Right renal cortex interstitium (tissue), 3 donors: ENCODE results near the gene PIP5KL1. TPM values are rescaled to one million over a fixed set of nuclear protein-coding genes. Genes with fewer than 3 reads are reported as not detected.
A peak's percentile ranks its signal among the peaks of the same experiment; 100 is the strongest.

Experiments
- DNase-seq, 3 donors: peaks; one replicate each; pipeline ENCODE4 v3.0.0-alpha.2; 2013; ENCODE audit warnings: low read depth in 3 of 3, low spot score in 2 of 3
- polyA plus RNA-seq, 3 donors: library from polyadenylated mRNA; unstranded; fragments of 120-200 nt; gene quantifications; one replicate each; pipeline ENCODE4 v1.2.1, GENCODE V29; 2013; ENCODE audit not compliant: insufficient read length in 3 of 3

Gene PIP5KL1
- polyA plus RNA-seq, 3 donors = 1.1 to 1.6 (median 1.1) TPM

DNA sequence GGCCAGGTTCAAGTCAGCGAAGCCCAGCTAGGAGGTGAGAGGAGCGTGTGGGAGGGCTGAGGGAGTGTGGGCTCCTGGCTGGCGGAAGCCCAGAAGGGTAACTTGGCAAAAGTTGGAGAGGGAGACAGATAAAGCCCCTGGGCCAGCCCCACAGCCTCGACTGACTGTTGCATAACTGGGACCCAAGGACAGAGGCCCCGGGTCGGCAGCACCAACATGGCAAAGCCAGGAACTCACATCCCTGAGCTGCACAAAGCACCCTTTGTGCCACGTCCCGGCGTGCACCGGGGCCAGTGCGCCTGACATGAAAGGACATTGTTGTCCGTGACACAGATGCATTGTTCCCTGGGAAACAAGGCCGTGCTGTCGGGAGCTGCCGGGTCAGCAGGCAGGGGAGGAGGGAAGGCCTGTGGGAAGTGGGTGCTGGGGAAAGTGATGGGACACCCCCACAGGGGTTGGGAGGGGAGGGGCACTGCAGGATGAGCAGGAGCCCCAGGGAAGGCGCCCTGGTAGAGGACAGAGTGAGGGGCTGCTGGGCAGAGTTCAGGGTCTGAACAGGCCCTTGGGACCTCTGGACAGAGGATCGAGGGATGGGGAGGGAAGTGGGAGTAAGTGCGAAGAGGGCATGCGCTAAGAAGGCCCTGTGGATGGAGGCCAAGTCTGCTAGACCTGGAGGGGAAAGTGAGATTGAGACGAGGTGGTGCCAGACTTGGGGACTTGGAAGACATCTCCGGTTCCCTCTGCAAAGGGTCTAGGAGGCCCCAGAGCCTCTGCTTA lies 20.1 kb upstream of the PIP5KL1 start:
- no peak for DNase-seq

DNA sequence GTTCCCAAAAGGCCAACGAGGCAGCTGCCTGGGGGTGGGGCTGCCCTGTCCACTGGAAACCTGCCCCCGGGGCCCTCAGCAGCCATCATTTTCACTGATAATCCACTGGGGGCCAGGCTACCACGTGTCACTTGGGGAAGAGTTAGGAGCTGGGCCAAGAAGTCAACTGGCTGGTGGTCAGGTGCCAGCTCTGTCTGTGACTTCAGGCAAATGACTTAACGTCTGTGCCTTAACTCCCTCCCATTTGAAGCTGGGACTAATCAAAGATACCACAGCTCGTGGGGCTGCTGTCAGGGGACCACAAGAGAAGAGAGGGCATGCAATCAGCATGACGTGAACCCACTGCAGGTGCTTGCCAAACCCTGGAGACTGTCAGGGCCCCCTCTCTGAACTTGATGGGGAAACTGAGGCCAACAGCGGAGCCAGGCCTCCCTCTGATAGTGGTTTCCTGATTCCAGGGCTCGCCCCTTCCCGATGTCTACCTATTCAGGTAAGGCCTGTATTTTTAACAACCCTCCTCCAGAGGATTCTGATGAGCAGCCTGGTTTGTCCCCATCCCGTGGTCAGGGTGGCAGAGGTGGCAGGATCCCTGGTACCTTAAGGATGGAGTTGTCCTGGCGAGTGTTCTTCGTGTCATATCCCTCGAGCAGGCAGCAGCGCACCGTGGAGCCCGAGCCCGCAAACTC lies 19.4 kb upstream of the PIP5KL1 start:
- no peak for DNase-seq

DNA sequence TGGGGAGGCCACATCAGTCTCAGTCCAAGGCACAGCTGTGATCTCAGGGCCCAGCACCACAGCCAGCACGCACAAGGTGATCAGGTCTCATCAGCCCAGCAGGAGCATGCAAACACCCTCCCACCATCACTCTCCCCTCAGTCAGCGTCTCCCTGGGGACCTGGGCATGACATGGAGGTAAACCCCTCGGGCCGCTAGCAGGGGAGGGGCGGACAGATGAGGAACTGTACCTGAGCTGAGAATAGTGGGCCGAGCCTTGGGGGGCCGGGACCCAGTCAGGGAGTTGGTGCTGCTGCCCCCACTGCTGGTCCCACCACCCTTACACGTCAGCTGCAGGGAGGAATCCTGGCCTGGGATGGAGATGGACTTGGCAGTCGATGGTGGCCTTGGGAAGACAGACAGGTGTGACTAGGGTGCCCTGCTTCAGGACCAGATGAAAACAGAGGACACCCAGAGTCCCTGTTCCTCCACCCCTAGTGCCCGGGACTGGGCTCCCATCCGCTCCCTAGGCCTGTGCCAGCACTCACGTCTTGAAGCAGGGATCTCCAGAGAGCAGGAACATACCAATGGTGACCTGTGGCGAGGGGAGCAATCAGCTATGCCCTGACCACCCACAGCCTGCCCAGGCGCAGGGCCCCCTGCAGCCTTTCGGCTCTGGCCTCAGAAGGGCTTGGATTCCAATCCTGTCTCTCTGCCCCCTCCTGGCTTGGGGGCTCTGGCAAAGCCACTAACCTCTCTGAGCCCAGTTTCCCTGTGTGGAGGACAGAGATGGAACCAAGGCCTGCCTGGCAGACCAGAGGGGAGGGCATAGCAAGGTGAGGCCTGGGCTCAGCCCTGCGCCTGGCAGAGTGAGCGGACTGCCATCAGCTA lies 17.5 kb upstream of the PIP5KL1 start:
- no peak for DNase-seq

DNA sequence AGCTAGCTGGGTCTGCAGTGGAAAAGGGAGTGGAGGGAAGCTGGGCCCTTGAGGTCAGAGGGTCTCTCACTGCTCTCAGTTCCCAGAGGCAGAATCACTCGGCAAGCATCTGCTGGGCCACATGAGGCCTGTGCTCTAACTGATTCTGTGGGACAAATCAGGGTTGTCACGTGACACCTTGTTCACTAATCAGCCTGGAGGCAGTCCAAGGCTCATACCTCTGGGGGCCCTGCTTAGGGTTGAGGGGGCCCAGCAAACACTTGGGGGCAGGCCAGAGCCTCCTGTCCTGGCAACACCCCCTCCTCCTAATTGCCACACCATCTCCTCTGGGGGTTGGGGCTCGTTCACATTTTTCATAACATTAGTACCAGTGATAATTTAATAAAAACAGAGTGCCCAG lies 16.2 kb upstream of the PIP5KL1 start:
- no peak for DNase-seq

DNA sequence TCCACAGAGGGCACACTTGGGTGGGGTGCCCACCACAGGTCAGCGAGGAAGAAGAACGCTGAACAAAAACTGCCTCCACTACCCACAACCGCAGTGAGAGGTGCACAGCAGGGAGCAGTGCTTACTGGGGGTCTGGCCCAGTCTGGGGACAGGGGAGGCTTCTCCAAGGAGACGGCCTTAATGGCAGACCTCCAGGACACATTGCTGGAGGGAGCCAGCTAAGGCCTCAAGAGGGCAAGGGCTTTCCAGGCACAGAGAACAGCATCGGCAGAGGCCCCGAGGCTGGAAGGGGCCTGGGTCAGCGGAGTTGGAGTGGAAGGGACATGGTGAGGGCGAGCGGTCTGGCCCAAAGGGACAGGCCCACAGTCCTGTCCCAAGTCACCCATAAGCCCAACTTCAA lies 15.4 kb upstream of the PIP5KL1 start:
- no peak for DNase-seq

DNA sequence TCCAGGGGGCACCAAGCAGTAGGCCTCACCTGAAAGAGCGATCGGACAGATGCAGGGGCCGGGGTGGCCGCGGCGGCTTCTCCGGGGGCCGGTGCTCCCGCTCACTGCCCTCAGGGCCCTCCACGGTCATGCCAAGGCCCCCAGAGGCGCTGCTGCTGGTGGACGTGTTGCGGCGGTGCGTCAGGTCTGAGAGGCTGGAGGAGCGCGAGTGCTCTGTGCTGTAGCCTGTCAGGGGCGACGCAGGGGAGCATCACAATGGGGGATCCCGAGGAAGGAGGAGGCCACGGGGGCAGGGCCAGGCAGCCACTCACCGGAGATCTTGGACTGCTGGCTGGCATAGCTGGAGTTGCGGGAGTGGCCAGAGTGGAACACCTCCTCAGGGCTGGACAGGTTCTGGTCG lies 14.8 kb upstream of the PIP5KL1 start:
- no peak for DNase-seq

DNA sequence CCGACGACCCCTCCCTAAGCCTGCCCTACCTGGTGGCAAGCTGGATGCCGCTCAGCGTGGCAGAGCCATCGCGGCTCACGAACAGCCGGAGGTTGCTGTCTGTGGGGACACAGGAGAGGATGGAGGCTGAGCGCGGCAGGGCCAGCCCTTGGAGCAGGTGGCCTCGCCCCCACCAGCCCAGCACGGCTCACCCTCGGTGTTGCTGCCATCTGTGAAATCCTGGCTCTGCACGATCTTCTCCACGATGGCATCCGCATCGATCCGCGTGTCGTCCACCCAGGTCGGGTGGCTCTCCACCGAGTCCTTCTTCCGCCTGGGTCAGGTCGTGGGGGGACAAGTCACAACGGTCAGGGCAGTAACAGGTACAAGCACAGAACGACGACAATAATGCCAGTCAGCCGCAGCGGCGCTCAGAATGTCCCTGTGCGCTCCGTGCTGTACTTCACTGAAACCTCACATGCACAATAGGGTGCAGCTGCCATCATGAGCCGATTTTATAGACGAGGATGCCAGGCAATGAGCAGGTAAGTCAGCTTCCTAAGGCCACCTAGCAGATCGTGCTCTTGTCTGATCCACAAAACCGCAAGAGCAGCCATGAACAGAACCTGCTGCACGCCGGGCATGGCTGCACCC lies 14.1 kb upstream of the PIP5KL1 start:
- no peak for DNase-seq

DNA sequence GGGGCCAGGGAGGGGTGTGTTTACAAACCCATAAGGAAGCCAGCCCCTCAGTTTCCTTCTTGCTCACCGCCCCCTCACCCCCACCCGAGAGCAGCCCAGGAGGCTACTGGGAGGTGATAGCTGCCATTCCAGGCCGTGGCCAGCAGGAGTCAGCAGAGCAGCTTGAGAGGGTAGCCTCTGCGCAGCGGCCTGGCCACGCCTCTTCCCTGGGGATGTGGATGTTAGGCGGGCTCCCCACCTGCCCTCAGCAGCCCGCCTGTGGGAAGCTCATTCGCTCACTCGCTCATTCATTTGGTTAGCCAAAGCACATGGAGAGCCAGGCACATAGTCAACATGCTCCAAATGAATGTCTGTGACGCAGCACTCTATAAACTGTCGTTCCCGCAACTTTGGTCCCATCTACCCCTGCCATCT lies 13.2 kb upstream of the PIP5KL1 start:
- DNase-seq = no peak

DNA sequence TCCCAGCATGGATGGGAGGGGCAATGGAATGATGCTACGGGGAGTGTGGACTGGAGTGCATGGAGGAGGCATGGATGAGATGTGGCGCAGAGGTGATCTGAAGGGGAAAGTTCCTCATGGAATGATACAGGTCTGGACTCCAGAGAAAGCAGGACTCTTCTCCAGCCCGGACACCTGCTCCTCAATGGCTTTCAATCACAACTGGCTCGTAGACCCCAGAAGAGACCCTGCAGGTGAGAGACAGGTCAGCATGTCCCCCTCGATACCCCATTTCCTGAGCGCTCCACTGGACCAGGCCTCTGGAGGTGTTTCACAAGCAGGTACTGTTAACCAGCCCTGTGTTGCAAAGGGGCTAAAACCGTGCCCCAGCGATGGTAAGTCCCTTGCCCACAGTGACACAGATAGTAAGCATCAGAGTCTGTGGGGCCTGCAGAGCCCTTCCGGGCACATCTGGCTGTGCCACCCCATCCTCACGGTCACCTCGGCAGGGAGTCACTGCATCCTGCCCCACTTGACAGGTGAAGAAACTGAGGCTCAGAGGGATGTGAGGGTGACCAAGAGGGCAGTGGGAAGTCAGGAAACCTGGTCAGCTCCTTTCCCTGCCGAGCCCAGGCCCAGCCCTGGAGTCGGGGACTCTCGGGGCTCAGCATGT lies 12.6 kb upstream of the PIP5KL1 start:
- no peak for DNase-seq

DNA sequence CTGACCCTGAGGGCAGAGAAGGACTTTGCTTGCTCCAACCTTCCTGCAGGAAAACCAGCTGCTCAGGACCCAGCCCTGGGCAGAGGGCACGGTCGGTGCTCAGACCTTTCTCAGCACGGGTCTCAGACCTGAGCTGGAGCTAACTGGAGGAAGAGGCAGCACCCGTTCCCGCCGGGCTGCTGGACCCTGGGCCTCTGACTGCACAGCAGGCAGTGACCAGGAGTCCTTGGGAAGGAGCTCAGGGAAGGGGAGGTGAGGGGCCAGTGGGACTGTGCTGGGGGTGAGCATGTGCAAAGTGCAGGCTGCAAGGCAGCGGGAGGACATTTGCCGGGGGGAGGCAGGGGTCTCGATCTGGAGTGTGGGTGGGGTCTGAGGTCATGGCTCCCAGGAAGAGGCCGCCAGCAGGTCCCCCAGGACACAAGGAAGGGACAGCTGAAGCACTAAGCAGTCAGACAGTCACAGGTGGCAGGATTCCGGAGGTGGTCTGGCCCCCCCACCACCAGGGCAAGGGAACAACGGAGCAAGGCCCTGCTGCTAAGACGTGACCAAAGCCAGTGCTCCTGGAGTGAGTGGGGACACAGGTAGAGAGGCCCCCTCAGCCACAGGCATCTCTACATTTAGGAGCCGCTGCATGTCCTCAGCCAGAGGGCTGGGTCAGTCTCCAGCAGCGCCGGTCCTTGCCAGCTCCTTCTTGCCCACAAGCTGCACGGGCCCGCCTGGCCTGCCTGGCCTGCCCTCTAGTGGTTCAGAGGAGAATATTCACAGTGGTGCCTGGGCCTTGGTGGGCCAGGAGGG lies 11.8 kb upstream of the PIP5KL1 start:
- DNase-seq = no peak

DNA sequence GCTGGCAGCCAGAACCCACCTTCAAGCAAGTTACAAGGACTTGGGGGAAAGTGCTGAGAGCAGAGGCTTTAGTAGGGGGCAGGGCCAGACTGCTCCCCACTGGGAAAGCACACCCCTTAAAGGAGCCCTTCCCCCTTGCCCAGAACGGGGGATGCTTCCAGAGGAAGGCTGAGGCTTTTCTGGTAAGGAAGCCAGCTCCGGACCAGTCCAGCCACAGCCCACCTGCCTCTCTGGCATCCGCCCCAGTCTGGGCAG lies 11.3 kb upstream of the PIP5KL1 start:
- DNase-seq = no peak

DNA sequence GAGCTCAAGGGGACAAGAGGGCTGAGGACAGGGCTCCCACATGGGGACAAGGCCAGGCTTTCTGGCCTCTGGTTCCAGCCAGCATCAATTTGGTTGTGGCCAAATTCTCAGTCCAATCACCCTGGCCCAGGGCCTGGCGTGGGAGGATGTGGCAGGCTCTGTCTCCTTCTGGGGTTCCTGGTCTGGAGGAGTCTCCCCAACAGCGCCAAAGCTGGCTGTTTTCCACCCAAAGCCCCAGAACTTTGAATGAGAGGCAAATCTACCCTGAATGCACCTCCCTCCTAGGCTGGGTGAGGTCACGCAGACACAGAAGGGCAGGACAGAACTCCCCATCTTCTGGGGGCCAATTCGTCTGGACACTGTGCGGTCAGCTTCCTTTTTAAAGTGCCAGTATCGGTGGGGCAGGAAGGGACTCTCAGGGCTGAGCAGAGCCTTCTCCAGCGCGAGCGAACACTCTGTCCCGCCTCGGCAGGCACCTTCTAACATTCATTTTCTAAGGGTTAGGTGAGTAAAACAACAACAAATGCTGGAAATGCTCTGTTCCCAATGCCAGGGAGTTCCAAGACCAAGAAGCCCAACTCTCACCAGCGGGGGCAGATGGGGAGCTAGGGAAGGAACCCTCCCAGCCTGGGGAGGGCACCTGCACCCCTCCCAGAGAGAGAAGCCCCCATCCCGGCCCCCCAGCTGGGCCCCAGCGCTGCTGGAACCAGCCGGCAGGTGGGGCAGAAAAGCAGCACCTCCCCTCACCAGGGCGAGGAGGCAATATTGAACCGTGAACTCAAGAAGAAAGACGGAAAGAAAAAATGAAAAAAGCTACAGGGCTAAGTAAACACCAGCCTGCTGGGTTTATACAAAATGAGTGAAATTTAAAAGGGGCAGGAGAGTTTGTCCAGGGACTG lies 10.7 kb upstream of the PIP5KL1 start:
- DNase-seq = no peak

DNA sequence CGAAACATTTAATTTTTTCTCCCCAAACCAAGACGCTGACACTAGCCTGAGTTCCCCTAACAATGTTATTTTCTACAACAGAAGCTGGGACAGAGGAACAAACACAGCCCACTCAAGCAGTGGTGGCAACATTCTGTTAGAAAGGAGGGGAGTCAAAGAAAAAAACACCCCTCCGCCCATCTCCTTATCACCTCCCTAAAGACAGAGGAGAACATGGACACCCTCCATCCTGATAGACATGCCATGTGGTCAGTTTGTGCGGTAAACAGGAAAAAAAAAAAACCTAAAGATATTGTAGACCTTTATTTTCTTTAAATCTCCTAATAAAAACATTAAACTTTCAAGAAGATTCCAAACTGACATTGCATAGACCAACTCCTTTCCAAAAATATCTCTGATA lies 10.0 kb upstream of the PIP5KL1 start:
- no peak for DNase-seq

DNA sequence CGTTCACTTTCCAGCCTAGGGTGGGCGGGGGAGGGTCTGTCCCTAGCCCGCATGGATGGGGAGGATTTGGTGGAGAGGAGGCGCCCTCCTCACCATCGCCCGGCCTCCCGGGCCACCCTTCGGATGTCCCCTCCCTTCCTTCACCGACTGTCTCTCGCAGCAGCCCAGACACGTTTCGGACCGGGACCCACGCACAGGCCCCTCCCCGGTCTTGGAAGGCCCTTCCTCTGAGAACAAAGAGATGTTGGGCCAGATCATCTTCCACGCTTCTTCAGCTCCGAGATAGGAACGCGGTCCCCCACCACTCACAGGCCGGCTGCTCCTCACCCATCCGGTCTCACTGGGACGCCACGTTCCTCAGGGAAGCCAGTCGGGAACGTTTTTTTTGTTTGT lies 7.7 kb upstream of the PIP5KL1 start:
- no peak for DNase-seq

DNA sequence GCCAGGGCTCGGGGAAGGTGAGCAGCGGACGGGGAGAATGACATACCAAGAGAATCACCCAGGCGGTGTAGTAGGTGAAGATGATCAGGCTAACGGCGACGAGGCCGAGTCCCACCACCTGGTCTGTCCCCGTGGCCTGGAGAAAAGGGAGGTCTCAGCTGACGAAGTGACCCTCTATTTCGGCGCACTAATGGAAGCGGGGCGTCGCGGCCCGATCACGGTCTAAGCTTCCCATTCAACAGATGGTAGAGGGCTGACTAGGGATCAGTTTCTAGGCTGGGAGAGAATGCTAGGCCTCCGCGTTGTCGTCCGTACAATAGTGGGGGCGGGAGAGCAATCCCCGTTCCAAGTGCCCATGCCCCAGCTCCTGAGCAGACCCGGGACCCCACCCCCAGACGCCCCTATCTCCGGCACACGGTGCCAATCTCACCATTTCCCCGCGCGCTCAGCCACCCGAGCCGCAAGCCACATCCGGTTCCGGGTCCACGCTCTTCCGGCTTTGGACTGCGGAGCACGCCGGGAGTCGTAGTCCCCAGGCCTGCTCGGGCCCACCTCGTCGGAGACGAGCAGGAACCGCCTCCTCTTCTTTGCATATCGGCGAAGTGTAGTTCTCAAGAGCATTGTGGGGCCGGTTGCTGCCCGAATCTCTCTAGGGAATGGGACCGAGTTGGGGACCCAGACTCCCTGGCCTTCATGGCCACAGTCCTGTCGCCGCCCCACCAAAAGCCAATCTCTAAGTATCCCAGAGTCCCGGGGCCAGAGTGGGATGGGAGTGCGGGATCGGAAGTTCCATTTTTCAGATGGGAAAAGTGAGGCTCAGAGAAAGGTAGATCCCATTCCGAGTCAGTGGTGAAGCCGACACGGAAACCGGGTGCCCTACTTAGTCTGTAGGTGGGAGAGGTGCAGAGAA lies 7.1 kb upstream of the PIP5KL1 start, which contains the start of gene DPM2:
Gene DPM2 (minus strand): TSS at position 467 of the 910 bp plus-strand sequence. CDS start 34 bp downstream, at position 433.
- peak in 2 of 3 donors; percentile 69 to 80 for DNase-seq

DNA sequence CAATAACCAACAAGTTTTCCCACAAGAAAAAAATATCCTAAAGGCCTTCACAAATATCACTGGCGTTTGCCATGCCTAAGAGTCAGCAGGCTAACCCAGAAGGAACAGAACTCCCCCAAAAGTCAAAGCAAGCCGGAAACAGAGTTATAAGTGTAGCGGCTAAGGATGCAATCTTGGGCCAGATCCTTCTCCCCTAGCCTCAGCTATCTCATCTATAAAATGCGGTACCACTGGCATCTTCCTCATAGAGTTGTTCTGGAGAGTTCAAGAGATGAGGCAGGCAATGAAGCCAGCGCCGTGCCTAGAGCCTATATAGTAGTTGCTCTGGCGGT lies 6.4 kb upstream of the PIP5KL1 start:
- no peak for DNase-seq

DNA sequence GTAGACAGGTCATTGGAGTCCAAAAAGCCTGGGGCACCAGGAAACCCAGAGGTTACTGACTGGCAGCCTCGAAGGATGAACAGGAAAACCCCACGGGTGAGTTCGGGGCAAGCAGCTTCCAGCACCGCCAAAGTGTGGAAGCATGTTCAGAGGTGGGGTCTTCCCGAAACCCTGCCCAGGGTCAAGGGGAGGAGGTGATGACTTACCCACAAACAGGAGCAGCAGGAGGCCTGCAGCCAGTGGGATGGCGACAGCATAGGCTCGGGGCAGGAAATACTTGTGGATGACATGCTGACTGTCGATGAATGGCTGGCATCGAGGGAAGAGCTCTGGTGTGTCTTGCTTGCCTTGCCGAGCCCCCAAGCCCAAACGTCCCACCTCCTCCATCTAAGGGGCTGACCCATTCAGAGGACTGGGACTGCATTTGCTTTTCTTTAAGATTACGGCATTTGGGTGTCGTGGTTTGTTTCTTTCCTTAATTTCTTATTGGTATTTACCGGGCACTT lies 5.8 kb upstream of the PIP5KL1 start:
- DNase-seq = no peak

DNA sequence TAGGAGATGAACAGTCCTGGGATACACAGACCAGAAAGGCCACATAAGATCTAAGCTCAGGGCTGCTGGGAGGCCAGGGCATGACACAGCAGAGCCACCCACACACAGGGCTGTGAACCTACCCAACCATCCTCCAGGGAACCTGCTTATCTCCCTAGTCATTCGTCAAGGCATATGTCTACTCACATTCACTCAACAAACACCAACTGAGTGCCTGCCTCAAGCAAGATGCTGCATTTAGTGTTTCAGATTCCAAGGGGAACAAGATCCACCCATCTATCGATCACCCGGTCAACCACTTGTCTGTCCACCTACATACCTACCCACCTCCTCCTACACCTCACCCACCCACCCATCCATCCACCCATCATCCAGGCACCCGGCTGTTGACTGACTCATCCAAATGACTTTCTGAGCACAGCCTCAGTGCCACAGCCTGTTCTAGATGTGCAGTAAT lies 5.2 kb upstream of the PIP5KL1 start:
- DNase-seq = no peak
